T-helper 1 cell treated with Interleukin-12 subunit alpha and Interleukin-12 subunit beta and Interleukin-4 antibody, amounts not matched to agents 30 μg/mL and 1 μg/mL, for 36 hours (primary cell): ENCODE data around the gene AKIP1.
"Not testable (repeated sequence)": the region's sequence is repeated elsewhere in the genome, so short reads cannot be mapped to it uniquely, and the experiment has no call there.

ENCODE experiments used
- H3K27ac Mint-ChIP-seq: one replicate; pipeline ENCODE4 v1.8.0; 2021; ENCODE audit warnings: mild to moderate bottlenecking, mixed read lengths
- H3K27me3 Mint-ChIP-seq: one replicate; pipeline ENCODE4 v1.8.0; 2021; ENCODE audit warnings: low read depth, mixed read lengths
- H3K36me3 Mint-ChIP-seq: one replicate; pipeline ENCODE4 v1.8.0; 2021; ENCODE audit warnings: low read depth, mixed read lengths
- H3K4me1 Mint-ChIP-seq: one replicate; pipeline ENCODE4 v1.8.0; 2021; ENCODE audit warnings: low read depth, mixed read lengths
- H3K4me3 Mint-ChIP-seq: one replicate; pipeline ENCODE4 v1.8.0; 2021; ENCODE audit warnings: mild to moderate bottlenecking, moderate library complexity, mixed read lengths
- H3K9me3 Mint-ChIP-seq: one replicate; pipeline ENCODE4 v1.8.0; 2021; ENCODE audit warnings: mixed read lengths

Gene AKIP1, protein sequence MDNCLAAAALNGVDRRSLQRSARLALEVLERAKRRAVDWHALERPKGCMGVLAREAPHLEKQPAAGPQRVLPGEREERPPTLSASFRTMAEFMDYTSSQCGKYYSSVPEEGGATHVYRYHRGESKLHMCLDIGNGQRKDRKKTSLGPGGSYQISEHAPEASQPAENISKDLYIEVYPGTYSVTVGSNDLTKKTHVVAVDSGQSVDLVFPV

DNA sequence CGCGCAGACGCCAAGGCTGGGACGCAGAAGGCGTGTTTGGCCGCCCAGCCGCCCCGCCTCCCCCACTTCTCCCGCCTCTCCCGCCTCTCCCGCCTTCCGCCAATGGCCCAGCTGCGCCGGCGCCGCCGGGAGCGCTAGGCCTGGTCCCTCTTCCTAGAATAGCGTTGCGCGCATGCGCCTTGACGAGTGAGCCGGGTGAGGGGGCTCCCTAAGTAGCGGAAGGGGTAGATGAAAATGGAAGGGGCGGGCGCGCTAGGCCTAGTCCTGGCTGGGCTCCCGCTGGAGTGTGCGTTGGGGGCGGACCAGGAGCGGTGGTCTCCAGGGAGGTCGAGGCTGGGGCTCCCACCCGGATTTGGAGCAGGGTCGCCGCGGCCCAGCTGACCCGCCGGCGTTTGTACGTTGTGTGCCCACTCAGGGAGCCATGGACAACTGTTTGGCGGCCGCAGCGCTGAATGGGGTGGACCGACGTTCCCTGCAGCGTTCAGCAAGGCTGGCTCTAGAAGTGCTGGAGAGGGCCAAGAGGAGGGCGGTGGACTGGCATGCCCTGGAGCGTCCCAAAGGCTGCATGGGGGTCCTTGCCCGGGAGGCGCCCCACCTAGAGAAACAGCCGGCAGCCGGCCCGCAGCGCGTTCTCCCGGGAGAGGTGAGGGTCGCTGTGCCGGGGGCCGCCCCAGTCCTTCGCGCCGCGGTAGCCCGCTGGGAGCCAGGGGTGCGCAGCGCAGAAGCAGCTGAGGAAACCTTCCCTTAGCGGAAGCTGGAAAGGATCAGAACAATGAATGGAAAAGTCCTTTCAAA lies at the start of gene AKIP1:
AKIP1 (plus strand) TSS at position 161 of the 795 bp plus-strand sequence; CDS start at position 422, 261 bp downstream.
- peaks cover 35% of the 10 kb centered on the region for H3K4me1 Mint-ChIP-seq

DNA sequence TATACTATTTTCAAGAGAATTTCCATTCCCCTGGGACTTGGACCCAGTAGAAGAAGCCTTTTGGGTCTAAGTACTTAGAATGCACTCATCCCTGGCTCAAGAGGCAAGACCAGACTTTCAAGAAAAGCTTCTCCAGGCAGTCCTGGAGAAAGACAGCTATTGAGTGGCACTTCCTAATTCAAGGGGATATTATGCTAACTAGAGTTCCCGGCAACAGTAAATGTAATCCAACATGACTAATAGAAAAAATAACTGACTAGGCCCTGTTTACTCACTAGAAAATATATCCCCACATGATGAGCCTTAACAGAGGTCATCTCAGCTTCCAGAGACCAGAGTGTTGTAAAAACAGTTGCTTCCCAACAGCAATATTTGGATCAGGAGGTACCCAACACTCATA lies 47.2 kb upstream of the AKIP1 start:
- Mint-ChIP-seq H3K27ac (no peak overlapping the region), H3K4me1 (no peaks in the 10 kb centered on the region), H3K4me3 (no peak overlapping the region), H3K9me3 (no peaks in the 10 kb centered on the region), H3K27me3 (peaks cover 44% of the 10 kb centered on the region), H3K36me3 (no peaks in the 10 kb centered on the region)

More for the DNA sequence above, at the start of gene AKIP1:
- H3K9me3 Mint-ChIP-seq = no peaks in the 10 kb centered on the region
- H3K27me3 Mint-ChIP-seq = peaks cover 12% of the 10 kb centered on the region
- H3K4me3 Mint-ChIP-seq = peak within 1 kb of the TSS; percentile 94
- H3K36me3 Mint-ChIP-seq = peaks cover 4% of the 10 kb centered on the region
- H3K27ac Mint-ChIP-seq = peak within 1 kb of the TSS; percentile 75

DNA sequence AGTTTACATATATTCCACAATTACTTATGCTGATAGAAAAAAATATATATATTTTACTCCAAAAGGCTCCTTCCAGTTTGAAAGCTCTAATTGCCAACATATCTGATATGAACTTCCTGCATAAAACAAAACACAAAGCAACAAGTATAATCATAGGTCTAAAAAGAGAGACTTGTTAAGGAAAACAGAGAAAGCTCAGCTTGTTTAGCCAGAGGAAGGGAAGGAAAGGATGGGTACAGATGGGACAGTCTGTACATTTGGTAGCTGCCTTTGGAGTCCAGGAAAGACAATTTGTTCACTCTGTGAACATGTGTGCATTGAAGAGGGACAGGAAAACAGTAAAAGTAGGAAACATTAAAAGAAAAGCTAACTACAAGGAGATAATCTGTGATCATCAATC lies 45.7 kb upstream of the AKIP1 start:
- H3K9me3 Mint-ChIP-seq = no peaks in the 10 kb centered on the region
- H3K4me1 Mint-ChIP-seq = no peaks in the 10 kb centered on the region
- no peak overlapping the region for H3K27ac Mint-ChIP-seq
- no peaks in the 10 kb centered on the region for H3K36me3 Mint-ChIP-seq
- peaks cover 50% of the 10 kb centered on the region for H3K27me3 Mint-ChIP-seq
- H3K4me3 Mint-ChIP-seq = no peak overlapping the region

DNA sequence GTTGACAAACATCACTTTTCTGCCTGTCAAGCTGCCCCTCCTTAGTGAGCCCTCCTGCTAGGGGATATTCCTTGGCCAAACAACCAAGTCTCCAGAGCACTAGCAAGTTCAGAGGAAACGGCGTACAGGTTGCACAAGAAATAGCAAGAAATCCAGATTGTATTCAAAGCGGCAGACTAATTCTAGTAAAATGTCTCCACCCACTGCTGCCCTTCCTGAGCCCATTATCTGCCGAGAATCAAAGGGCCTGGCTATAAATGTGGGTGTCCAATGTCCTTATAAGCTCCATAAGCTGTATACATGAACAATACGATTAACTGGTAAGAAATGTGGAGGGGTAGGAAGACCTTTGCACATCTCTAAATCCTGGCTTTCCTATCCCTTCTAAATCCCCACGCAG lies 44.0 kb upstream of the AKIP1 start:
- no peaks in the 10 kb centered on the region for H3K36me3 Mint-ChIP-seq
- H3K27ac Mint-ChIP-seq = no peak overlapping the region
- no peak overlapping the region for H3K4me3 Mint-ChIP-seq
- H3K9me3 Mint-ChIP-seq = no peaks in the 10 kb centered on the region
- H3K4me1 Mint-ChIP-seq = no peaks in the 10 kb centered on the region
- peaks cover 51% of the 10 kb centered on the region for H3K27me3 Mint-ChIP-seq

DNA sequence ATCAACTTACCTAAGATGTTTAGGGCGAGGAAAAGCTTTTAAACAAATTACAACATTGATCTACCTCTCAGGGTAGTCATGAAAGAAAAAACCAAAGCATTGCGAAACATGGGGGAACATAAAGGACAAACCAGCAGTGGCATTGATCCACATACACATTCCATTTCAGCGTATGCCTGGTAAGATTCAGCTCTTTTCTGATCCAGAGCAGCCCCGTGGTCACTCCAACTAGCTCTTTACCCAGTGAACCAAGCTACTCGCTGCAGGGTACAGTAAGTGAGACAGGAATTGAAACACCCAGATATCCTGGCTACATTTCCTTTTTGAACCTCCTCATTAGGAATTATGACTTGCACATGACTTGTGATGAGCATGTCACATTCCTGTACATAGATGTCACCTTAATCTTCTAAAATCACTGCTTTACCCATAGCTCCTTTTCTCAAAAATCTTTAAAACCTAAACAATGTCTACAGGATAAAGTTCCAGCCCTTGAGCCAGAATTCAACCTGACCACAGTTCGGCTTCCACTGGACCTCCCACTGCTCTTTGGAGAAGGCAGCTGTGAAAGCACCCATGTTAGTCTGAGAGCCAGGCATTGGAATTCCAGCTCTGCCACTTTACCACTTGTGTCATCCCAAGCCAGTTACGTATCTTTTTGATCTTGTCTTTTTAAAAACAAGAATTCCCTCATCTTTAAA lies 42.9 kb upstream of the AKIP1 start:
- Mint-ChIP-seq H3K4me3 (no peak overlapping the region), H3K27ac (no peak overlapping the region), H3K36me3 (no peaks in the 10 kb centered on the region), H3K4me1 (no peaks in the 10 kb centered on the region), H3K27me3 (peaks cover 61% of the 10 kb centered on the region), H3K9me3 (no peaks in the 10 kb centered on the region)

DNA sequence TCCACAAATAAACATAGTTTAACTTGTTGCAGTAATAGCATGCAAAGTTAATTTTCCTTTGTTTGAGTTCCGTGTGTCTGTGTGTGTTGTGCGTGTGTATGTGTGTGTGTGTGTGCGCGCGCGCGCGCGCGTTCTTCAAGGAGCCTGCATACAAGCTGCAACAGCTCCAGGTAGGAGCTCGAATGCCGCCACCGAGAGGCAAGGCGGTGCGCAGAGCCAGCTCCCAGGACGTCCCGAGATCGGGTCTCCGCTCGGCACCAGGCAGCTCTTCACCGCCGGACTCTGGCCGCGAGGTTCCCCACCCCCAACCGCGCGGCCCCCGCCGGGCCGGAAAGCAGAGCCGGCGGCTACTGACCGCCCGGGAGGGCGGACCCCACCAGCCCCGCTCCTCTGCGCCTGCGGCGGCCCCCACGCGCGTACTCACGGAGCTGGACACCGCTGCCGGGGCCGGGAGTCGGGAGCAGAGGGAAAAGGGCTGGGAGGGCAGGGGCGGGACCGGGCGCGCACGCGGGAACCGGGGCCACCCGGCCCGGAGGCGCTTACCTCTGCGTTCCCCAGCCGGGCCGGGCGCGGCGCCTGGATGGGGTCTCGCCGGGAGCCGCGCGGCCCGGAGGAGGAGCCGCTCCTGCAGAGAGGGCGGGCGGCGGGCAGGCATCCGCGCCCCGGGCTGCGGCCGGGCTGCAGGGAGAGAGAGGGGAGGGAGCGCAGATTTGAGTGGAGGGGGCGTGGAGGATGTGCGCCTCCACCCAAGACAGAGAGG lies 40.4 kb upstream of the AKIP1 start:
- peak overlapping the region; percentile 65 for H3K4me3 Mint-ChIP-seq
- no peak overlapping the region for H3K27ac Mint-ChIP-seq
- no peaks in the 10 kb centered on the region for H3K36me3 Mint-ChIP-seq
- peaks cover 9% of the 10 kb centered on the region for H3K4me1 Mint-ChIP-seq
- no peaks in the 10 kb centered on the region for H3K9me3 Mint-ChIP-seq
- peaks cover 62% of the 10 kb centered on the region for H3K27me3 Mint-ChIP-seq

DNA sequence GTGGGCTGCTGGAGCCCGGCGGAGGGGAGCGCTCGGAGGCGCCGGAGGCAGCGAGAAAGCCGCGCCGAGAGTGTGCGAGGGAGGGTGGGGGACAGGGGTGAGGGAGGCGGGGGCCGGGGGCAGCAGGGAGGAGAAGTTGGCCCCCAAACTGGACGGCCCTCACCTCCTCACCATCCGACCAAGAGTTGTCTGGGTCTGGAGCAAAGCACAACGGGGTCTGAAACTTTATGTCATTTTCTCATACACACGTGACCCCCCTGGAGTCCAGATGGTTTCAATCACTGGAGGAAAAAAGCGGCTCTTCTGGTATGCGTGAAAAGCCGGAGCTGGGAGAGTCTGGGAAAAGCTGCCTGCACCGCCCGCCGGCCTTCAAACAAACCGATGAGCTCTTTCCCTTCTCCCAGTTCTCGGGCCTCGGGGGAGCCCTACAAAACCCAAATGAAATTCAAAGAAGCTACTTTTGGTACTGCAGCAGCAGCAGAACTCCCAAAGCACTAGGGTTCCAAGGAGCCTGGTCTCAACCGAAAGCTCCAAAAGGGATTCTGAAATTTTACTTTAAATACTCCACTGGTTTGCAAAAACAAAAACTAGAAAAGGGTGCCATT lies 39.7 kb upstream of the AKIP1 start:
- Mint-ChIP-seq H3K27ac (no peak overlapping the region), H3K9me3 (no peaks in the 10 kb centered on the region)

DNA sequence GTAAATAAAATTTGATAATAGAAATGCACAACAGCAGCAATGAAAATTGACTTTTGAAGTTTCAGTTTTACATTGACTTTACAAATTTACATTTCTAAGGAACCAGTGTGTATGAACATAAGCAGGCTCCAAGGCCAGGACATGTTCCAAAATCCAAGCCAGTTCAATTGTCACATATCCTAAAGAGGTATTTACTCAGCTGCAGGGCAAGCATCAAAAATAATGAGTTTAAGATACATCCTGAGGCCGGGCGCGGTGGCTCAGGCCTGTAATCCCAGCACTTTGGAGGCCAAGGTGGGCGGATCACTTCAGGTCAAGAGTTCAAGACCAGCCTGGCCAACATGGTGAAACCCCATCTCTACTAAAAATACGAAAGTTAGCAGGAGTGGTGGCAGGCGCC lies 39.0 kb upstream of the AKIP1 start:
- H3K4me1 Mint-ChIP-seq = peaks cover 9% of the 10 kb centered on the region
- peaks cover 56% of the 10 kb centered on the region for H3K27me3 Mint-ChIP-seq
- H3K4me3 Mint-ChIP-seq = no peak overlapping the region
- H3K36me3 Mint-ChIP-seq = no peaks in the 10 kb centered on the region
- H3K27ac Mint-ChIP-seq = no peak overlapping the region
- no peaks in the 10 kb centered on the region for H3K9me3 Mint-ChIP-seq

More for the DNA sequence above, 39.7 kb upstream of the AKIP1 start:
- H3K4me3 Mint-ChIP-seq = no peak overlapping the region
- no peaks in the 10 kb centered on the region for H3K36me3 Mint-ChIP-seq
- peaks cover 9% of the 10 kb centered on the region for H3K4me1 Mint-ChIP-seq
- H3K27me3 Mint-ChIP-seq = peaks cover 59% of the 10 kb centered on the region

DNA sequence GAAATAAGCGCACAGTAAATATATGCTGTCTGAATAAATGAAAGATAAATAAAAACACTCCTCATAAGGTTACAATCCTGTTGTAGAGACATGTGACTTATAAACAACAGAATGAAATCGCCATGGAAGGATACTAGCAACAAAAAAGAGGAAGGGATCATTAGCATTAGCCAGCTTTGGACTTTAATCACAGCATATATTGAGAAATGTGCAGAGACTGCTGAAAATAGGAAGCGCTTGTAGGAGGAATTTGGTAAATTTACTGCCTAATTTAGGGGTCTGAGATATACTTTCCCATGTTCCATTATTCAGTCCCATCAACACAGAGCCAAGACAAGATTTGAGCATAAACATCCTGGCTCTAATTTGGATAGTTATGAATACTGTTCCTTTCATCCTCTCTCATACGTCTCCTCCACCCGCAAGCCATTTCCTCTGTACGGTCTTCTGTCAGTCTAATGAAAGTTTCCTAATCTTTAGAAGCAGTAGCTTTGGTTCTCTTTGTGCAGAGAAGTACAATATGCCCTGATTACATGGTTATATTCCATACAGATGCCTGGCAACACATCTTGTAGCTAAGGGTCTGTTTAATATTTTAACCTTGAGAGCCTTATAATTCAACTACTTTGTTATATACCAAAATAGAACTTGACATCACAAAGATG lies 37.1 kb upstream of the AKIP1 start:
- peaks cover 52% of the 10 kb centered on the region for H3K27me3 Mint-ChIP-seq
- H3K4me3 Mint-ChIP-seq = no peak overlapping the region
- H3K36me3 Mint-ChIP-seq = no peaks in the 10 kb centered on the region
- H3K4me1 Mint-ChIP-seq = peaks cover 9% of the 10 kb centered on the region
- H3K9me3 Mint-ChIP-seq = no peaks in the 10 kb centered on the region
- no peak overlapping the region for H3K27ac Mint-ChIP-seq

DNA sequence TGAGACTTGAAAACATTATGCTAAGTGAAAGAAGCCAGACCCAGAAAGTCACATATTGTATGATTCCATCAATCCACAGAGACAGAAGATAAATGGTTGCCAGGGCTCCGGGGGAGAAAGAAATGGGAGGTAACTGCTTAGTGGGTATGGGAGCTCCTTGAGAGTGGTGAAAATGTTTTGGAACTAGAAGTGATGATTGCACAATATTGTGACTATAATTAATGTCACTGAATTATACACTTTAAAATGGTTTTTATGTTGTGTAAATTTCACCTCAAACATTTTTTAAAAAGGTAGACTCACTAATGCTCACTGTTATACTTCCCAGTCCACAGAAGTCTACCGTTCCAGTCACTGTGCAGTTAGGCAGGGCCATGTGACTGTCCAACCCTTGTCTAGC lies 32.2 kb upstream of the AKIP1 start:
- H3K4me1 Mint-ChIP-seq = peaks cover 7% of the 10 kb centered on the region
- no peak overlapping the region for H3K4me3 Mint-ChIP-seq
- H3K27me3 Mint-ChIP-seq = peaks cover 29% of the 10 kb centered on the region
- H3K9me3 Mint-ChIP-seq = no peaks in the 10 kb centered on the region
- no peak overlapping the region for H3K27ac Mint-ChIP-seq
- no peaks in the 10 kb centered on the region for H3K36me3 Mint-ChIP-seq

DNA sequence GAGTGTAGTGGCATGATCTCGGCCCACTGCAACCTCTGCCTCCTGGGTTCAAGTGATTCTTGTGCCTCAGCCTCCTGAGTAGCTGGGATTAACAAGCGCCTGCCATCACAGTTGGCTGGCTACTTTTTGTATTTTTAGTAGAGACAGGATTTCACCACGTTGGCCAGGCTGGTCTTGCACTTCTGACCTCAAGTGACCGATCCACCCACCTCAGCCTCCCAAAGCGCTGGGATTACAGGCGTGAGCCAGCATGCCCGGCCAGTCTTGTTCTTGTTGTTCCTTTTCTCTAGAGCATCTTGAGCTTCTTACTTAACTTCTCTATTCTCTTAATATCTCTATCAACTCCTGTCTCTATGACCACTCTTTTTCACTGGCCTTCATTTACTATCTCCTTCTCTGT lies 29.4 kb upstream of the AKIP1 start:
- H3K4me3 Mint-ChIP-seq, H3K4me1 Mint-ChIP-seq, H3K9me3 Mint-ChIP-seq, H3K27ac Mint-ChIP-seq, H3K36me3 Mint-ChIP-seq: not testable (repeated sequence)
- H3K27me3 Mint-ChIP-seq = peaks cover 21% of the 10 kb centered on the region

DNA sequence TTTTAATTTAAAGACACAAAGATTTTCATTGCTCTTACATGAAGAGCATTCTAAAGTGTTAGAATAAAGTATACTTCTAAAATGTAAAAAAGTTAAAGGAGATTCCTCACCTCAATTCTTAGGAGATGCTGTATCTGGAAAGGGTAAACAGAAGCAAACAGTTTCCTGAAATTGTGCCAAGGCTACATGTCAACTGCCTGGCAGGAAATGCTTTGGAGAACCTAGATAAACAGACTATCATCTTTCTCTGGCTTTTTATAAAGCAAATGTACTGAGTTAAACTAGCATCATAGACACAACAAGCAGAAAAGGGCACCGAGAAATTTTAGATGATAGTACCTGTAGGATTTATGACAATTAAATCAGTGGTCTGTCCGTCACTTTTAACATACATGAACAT lies 24.7 kb upstream of the AKIP1 start:
- Mint-ChIP-seq H3K27ac (no peak overlapping the region), H3K4me1 (no peaks in the 10 kb centered on the region), H3K36me3 (no peaks in the 10 kb centered on the region), H3K4me3 (no peak overlapping the region), H3K9me3 (peaks cover 3% of the 10 kb centered on the region), H3K27me3 (peaks cover 23% of the 10 kb centered on the region)

DNA sequence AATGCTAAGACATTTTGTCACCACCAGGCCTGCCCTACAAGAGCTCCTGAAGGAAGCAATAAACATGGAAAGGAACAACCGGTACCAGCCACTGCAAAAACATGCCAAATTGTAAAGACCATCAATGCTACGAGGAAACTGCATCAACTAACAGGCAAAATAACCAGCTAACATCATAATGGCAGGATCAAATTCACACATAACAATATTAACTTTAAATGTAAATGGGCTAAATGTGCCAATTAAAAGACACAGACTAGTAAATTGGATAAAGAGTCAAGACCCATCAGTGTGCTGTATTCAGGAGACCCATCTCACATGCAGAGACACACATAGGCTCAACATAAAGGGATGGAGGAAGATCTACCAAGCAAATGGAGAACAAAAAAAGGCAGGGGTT lies 19.8 kb upstream of the AKIP1 start:
- not testable (repeated sequence) for H3K9me3 Mint-ChIP-seq, H3K4me3 Mint-ChIP-seq, H3K4me1 Mint-ChIP-seq, H3K27ac Mint-ChIP-seq, H3K36me3 Mint-ChIP-seq
- peaks cover 21% of the 10 kb centered on the region for H3K27me3 Mint-ChIP-seq
